ENCODE results near the gene OPCML. TPM values are rescaled to one million over a fixed set of nuclear protein-coding genes. Genes with fewer than 3 reads are reported as not detected.

OPCML gene
- total and polyA plus RNA-seq, 4 donors, result under 0.01 to 1.3 (median 0.88) TPM; not detected in 1

- Histone ChIP-seq H3K4me3 (ENCODE audit: low read length in 2 of 2) (no peak overlapping the region), H3K27me3 (ENCODE audit: control insufficient read depth in 1 of 2, insufficient read depth in 2 of 2, low read length in 1 of 2) (no peaks in the 10 kb centered on the region), H3K27ac (ENCODE audit: low read depth in 1 of 2, low read length in 2 of 2) (no peak overlapping the region), H3K36me3 (ENCODE audit: control insufficient read depth in 1 of 2, insufficient read depth in 2 of 2, low read length in 1 of 2) (no peaks in the 10 kb centered on the region), H3K9me3 (ENCODE audit: control insufficient read depth, low read length) (no peaks in the 10 kb centered on the region), H3K4me1 (ENCODE audit: control insufficient read depth in 1 of 2, insufficient read depth in 2 of 2, low read length in 2 of 2) (no peaks in the 10 kb centered on the region)
- intact Hi-C loops (cut with DNase I), result no loop called here
- no peak for DNase-seq
- 38 to 47% methylated on average over 4 of the region's 4 CpGs for WGBS, 2 donors
- no peak for ATAC-seq (ENCODE audit: low FRiP score)
These were observed 1038.5 kb downstream of the OPCML start for GRCh38 chr11:132493801-132494200.

GRCh38 chr11:132490978-132491377 is 1041.3 kb downstream of the OPCML start:
- DNase-seq, result no peak
- peaks cover 3% of the 10 kb centered on the region for H3K9me3 ChIP-seq (ENCODE audit: control insufficient read depth, low read length)
- H3K4me1 ChIP-seq (ENCODE audit: control insufficient read depth in 1 of 2, insufficient read depth in 2 of 2, low read length in 2 of 2), result no peaks in the 10 kb centered on the region
- WGBS, 2 donors, result 71 to 73% methylated on average over 5 of the region's 5 CpGs
- intact Hi-C loops (cut with DNase I), result no loop called here
- no peak overlapping the region for H3K27ac ChIP-seq (ENCODE audit: low read depth in 1 of 2, low read length in 2 of 2)
- H3K36me3 ChIP-seq (ENCODE audit: control insufficient read depth in 1 of 2, insufficient read depth in 2 of 2, low read length in 1 of 2), result no peaks in the 10 kb centered on the region
- no peak overlapping the region for H3K4me3 ChIP-seq (ENCODE audit: low read length in 2 of 2)
- no peak for ATAC-seq (ENCODE audit: low FRiP score)
- H3K27me3 ChIP-seq (ENCODE audit: control insufficient read depth in 1 of 2, insufficient read depth in 2 of 2, low read length in 1 of 2), result no peaks in the 10 kb centered on the region

GRCh38 chr11:132486060-132486459 is 1046.2 kb downstream of the OPCML start:
- ATAC-seq (ENCODE audit: low FRiP score) (no peak), DNase-seq (no peak)
- Histone ChIP-seq H3K9me3 (ENCODE audit: control insufficient read depth, low read length) (peaks cover 3% of the 10 kb centered on the region), H3K27ac (ENCODE audit: low read depth in 1 of 2, low read length in 2 of 2) (no peak overlapping the region), H3K36me3 (ENCODE audit: control insufficient read depth in 1 of 2, insufficient read depth in 2 of 2, low read length in 1 of 2) (no peaks in the 10 kb centered on the region), H3K4me1 (ENCODE audit: control insufficient read depth in 1 of 2, insufficient read depth in 2 of 2, low read length in 2 of 2) (no peaks in the 10 kb centered on the region), H3K27me3 (ENCODE audit: control insufficient read depth in 1 of 2, insufficient read depth in 2 of 2, low read length in 1 of 2) (no peaks in the 10 kb centered on the region), H3K4me3 (ENCODE audit: low read length in 2 of 2) (no peak overlapping the region)
- WGBS, 2 donors, result 74 to 83% methylated on average over 1 of the region's 1 CpG
- intact Hi-C loops (cut with DNase I), result no loop called here

- Histone ChIP-seq H3K9me3 (ENCODE audit: control insufficient read depth, low read length) (peaks cover 3% of the 10 kb centered on the region), H3K4me3 (ENCODE audit: low read length in 2 of 2) (no peak overlapping the region), H3K27ac (ENCODE audit: low read depth in 1 of 2, low read length in 2 of 2) (no peak overlapping the region), H3K4me1 (ENCODE audit: control insufficient read depth in 1 of 2, insufficient read depth in 2 of 2, low read length in 2 of 2) (no peaks in the 10 kb centered on the region), H3K27me3 (ENCODE audit: control insufficient read depth in 1 of 2, insufficient read depth in 2 of 2, low read length in 1 of 2) (no peaks in the 10 kb centered on the region), H3K36me3 (ENCODE audit: control insufficient read depth in 1 of 2, insufficient read depth in 2 of 2, low read length in 1 of 2) (no peaks in the 10 kb centered on the region)
- WGBS, 2 donors, result 33 to 44% methylated on average over 2 of the region's 2 CpGs
- intact Hi-C loops (cut with DNase I), result no loop called here
- ATAC-seq (ENCODE audit: low FRiP score), result no peak
- DNase-seq, result no peak
These were observed 1057.3 kb downstream of the OPCML start for GRCh38 chr11:132475026-132475425.

- Histone ChIP-seq H3K27ac (ENCODE audit: low read depth in 1 of 2, low read length in 2 of 2) (no peak overlapping the region), H3K4me3 (ENCODE audit: low read length in 2 of 2) (no peak overlapping the region), H3K27me3 (ENCODE audit: control insufficient read depth in 1 of 2, insufficient read depth in 2 of 2, low read length in 1 of 2) (no peaks in the 10 kb centered on the region), H3K9me3 (ENCODE audit: control insufficient read depth, low read length) (peaks cover 3% of the 10 kb centered on the region), H3K4me1 (ENCODE audit: control insufficient read depth in 1 of 2, insufficient read depth in 2 of 2, low read length in 2 of 2) (no peaks in the 10 kb centered on the region), H3K36me3 (ENCODE audit: control insufficient read depth in 1 of 2, insufficient read depth in 2 of 2, low read length in 1 of 2) (no peaks in the 10 kb centered on the region)
- ATAC-seq (ENCODE audit: low FRiP score) (no peak), DNase-seq (no peak)
- WGBS, 2 donors, result 28 to 31% methylated on average over 6 of the region's 6 CpGs
- intact Hi-C loops (cut with DNase I), result no loop called here
These were observed 1059.7 kb downstream of the OPCML start for GRCh38 chr11:132472411-132473172.

GRCh38 chr11:132471466-132471865 is 1060.8 kb downstream of the OPCML start:
- Histone ChIP-seq H3K9me3 (ENCODE audit: control insufficient read depth, low read length) (peaks cover 3% of the 10 kb centered on the region), H3K36me3 (ENCODE audit: control insufficient read depth in 1 of 2, insufficient read depth in 2 of 2, low read length in 1 of 2) (no peaks in the 10 kb centered on the region), H3K27ac (ENCODE audit: low read depth in 1 of 2, low read length in 2 of 2) (no peak overlapping the region), H3K4me1 (ENCODE audit: control insufficient read depth in 1 of 2, insufficient read depth in 2 of 2, low read length in 2 of 2) (no peaks in the 10 kb centered on the region), H3K4me3 (ENCODE audit: low read length in 2 of 2) (no peak overlapping the region), H3K27me3 (ENCODE audit: control insufficient read depth in 1 of 2, insufficient read depth in 2 of 2, low read length in 1 of 2) (no peaks in the 10 kb centered on the region)
- intact Hi-C loops (cut with DNase I), result no loop called here
- DNase-seq (no peak), ATAC-seq (ENCODE audit: low FRiP score) (no peak)
- 72 to 84% methylated on average over 3 of the region's 3 CpGs for WGBS, 2 donors

GRCh38 chr11:132466983-132467382 is 1065.3 kb downstream of the OPCML start:
- no peaks in the 10 kb centered on the region for H3K36me3 ChIP-seq (ENCODE audit: control insufficient read depth in 1 of 2, insufficient read depth in 2 of 2, low read length in 1 of 2)
- no peaks in the 10 kb centered on the region for H3K4me1 ChIP-seq (ENCODE audit: control insufficient read depth in 1 of 2, insufficient read depth in 2 of 2, low read length in 2 of 2)
- WGBS, 2 donors, result 46 to 62% methylated on average over 7 of the region's 7 CpGs
- DNase-seq (no peak), ATAC-seq (ENCODE audit: low FRiP score) (no peak)
- H3K27me3 ChIP-seq (ENCODE audit: control insufficient read depth in 1 of 2, insufficient read depth in 2 of 2, low read length in 1 of 2), result no peaks in the 10 kb centered on the region
- no peak overlapping the region for H3K27ac ChIP-seq (ENCODE audit: low read depth in 1 of 2, low read length in 2 of 2)
- intact Hi-C loops (cut with DNase I), result no loop called here
- no peak overlapping the region for H3K4me3 ChIP-seq (ENCODE audit: low read length in 2 of 2)
- no peaks in the 10 kb centered on the region for H3K9me3 ChIP-seq (ENCODE audit: control insufficient read depth, low read length)

- intact Hi-C loops (cut with DNase I), result loop anchor here in 1 of 2 donors (5.0 kb wide), 1 partner anchor 53 kb away; no protein-coding TSS in a partner anchor
- DNase-seq, result no peak
- ATAC-seq (ENCODE audit: low FRiP score), result no peak
- no peaks in the 10 kb centered on the region for H3K27me3 ChIP-seq (ENCODE audit: control insufficient read depth in 1 of 2, insufficient read depth in 2 of 2, low read length in 1 of 2)
- H3K4me1 ChIP-seq (ENCODE audit: control insufficient read depth in 1 of 2, insufficient read depth in 2 of 2, low read length in 2 of 2), result no peaks in the 10 kb centered on the region
- H3K36me3 ChIP-seq (ENCODE audit: control insufficient read depth in 1 of 2, insufficient read depth in 2 of 2, low read length in 1 of 2), result no peaks in the 10 kb centered on the region
- no peak overlapping the region for H3K27ac ChIP-seq (ENCODE audit: low read depth in 1 of 2, low read length in 2 of 2)
- no peaks in the 10 kb centered on the region for H3K9me3 ChIP-seq (ENCODE audit: control insufficient read depth, low read length)
- no peak overlapping the region for H3K4me3 ChIP-seq (ENCODE audit: low read length in 2 of 2)
- WGBS, 2 donors, result 67 to 71% methylated on average over 3 of the region's 3 CpGs
These were observed 1067.4 kb downstream of the OPCML start for GRCh38 chr11:132464939-132465338.

GRCh38 chr11:132464003-132464342 is 1068.3 kb downstream of the OPCML start:
- no peak overlapping the region for H3K27ac ChIP-seq (ENCODE audit: low read depth in 1 of 2, low read length in 2 of 2)
- 69 to 79% methylated on average over 1 of the region's 1 CpG for WGBS, 2 donors
- DNase-seq, result no peak
- no peak for ATAC-seq (ENCODE audit: low FRiP score)
- H3K9me3 ChIP-seq (ENCODE audit: control insufficient read depth, low read length), result no peaks in the 10 kb centered on the region
- no peaks in the 10 kb centered on the region for H3K36me3 ChIP-seq (ENCODE audit: control insufficient read depth in 1 of 2, insufficient read depth in 2 of 2, low read length in 1 of 2)
- intact Hi-C loops (cut with DNase I), result loop anchor here in 1 of 2 donors (5.0 kb wide), 1 partner anchor 52 kb away; no protein-coding TSS in a partner anchor
- no peak overlapping the region for H3K4me3 ChIP-seq (ENCODE audit: low read length in 2 of 2)
- no peaks in the 10 kb centered on the region for H3K4me1 ChIP-seq (ENCODE audit: control insufficient read depth in 1 of 2, insufficient read depth in 2 of 2, low read length in 2 of 2)
- no peaks in the 10 kb centered on the region for H3K27me3 ChIP-seq (ENCODE audit: control insufficient read depth in 1 of 2, insufficient read depth in 2 of 2, low read length in 1 of 2)
